ENCODE results near the gene RAB11FIP3. TPM values are rescaled to one million over a fixed set of nuclear protein-coding genes. Genes with fewer than 3 reads are reported as not detected.

Gene RAB11FIP3
- total and polyA plus RNA-seq, 10 of the 15 experiments (the other 5 are each of a cell fraction or from before 2014, with no cell fraction given): 1.2 to 27.3 (median 7.7) TPM

DNA sequence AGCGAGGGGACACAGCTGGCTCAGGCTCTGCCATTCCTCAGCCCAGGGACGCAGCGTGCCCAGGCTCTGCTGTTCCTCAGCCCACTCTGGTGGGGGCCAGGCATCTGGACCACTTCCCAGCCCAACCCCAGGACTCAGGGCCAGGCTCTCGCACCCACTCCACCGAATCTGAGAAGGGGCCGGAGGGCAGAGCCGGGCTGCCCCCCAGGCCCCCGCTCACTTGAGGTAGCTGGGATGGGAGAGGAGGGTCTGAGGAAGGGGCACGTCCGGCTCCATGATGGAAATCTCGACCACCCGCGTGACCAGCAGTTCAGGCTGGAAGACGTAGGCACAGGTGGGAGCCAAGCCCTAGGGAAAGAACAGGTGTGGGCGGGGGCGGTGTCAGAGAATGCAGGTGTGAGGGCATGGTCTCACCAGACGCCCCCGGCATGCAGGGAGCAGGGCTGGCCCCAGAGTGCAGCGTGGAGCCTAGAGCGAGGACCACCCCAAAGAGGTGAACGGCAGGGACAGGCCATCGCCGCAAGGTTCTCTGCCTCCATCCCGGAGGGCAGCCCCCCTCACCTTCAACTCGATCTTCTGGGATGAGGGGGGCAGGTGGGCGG lies 48.5 kb upstream of the RAB11FIP3 start:
- ATAC-seq (no peak), DNase-seq (ENCODE audit: low read depth, low spot score) (no peak), FAIRE-seq (no peak)
- no peak overlapping the region for H3K27ac ChIP-seq (ENCODE audit: control insufficient read depth, insufficient read depth)
- H3K9me3 ChIP-seq (replicated peaks; ENCODE audit: control insufficient read depth, insufficient read depth, low read length): no peaks in the 10 kb centered on the region
- no TSS peak for BruUV-seq (replicated peaks)
- TF ChIP-seq GATAD2B (conservative IDR thresholded peaks at IDR 0.05; ENCODE audit: low read depth): no peak
- TF ChIP-seq EP300 (IDR thresholded peaks at IDR 0.05; ENCODE audit: borderline replicate concordance in 1 of 2, control insufficient read depth in 1 of 2, low read depth in 2 of 2, low read length in 2 of 2): no peak
- TF ChIP-seq ATF3 (IDR thresholded peaks at IDR 0.05; ENCODE audit: borderline replicate concordance, extremely low read depth, low read depth, low read length): no peak
- no peak for TF ChIP-seq POU2F2 (IDR thresholded peaks at IDR 0.05; ENCODE audit: borderline replicate concordance, low read depth, low read length)
- TF ChIP-seq ZBED1 (IDR thresholded peaks at IDR 0.05; ENCODE audit: borderline replicate concordance): no peak
- no peak for TF ChIP-seq ZZZ3 (IDR thresholded peaks at IDR 0.05; ENCODE audit: control insufficient read depth, insufficient read length, low read depth)
- TF ChIP-seq CHD2 (IDR thresholded peaks at IDR 0.05; ENCODE audit: borderline replicate concordance, low read depth, low read length): no peak
- no peak for TF ChIP-seq TARDBP (IDR thresholded peaks at IDR 0.05; ENCODE audit: borderline replicate concordance)
- TF ChIP-seq TAF1 (IDR thresholded peaks at IDR 0.05; ENCODE audit: borderline replicate concordance, low read depth, low read length): no peak
- TF ChIP-seq NR2C2 (IDR thresholded peaks at IDR 0.05; ENCODE audit: borderline replicate concordance, control insufficient read depth, insufficient read length, low read depth): no peak
- TF ChIP-seq IKZF1 (conservative IDR thresholded peaks at IDR 0.05): no peak
- no peak for TF ChIP-seq TCF12 (IDR thresholded peaks at IDR 0.05; ENCODE audit: low read depth, low read length)
- no peak for TF ChIP-seq CEBPZ (IDR thresholded peaks at IDR 0.05; ENCODE audit: low read depth, low read length)
- no peak for TF ChIP-seq HDAC6 (IDR thresholded peaks at IDR 0.05; ENCODE audit: unreplicated experiment)
- TF ChIP-seq ZNF384 (IDR thresholded peaks at IDR 0.05; ENCODE audit: borderline replicate concordance, low read depth, low read length): no peak
- no peak for TF ChIP-seq WRNIP1 (IDR thresholded peaks at IDR 0.05; ENCODE audit: borderline replicate concordance, low read depth, low read length)
- no peak for TF ChIP-seq PRDM15 (CRISPR knock-in tag; IDR thresholded peaks at IDR 0.05)
- POLR2A ChIA-PET: no interaction called here
- no peaks in the 10 kb centered on the region for H4K20me1 ChIP-seq (ENCODE audit: control insufficient read depth, insufficient read depth)
- 85% methylated on average over 26 of the region's 26 CpGs for WGBS (ENCODE audit: insufficient coverage, insufficient replicate concordance, low lambda C conversion rate, missing lambda C conversion rate)
- RAD21 ChIA-PET (ENCODE audit: unreplicated experiment): no interaction called here
- H3K4me1 ChIP-seq (ENCODE audit: control insufficient read depth, insufficient read depth, low read length): no peaks in the 10 kb centered on the region
- CTCF ChIA-PET: no interaction called here
- no peak overlapping the region for H2AFZ ChIP-seq (ENCODE audit: control insufficient read depth, low read depth, low read length)
- in situ Hi-C loops (cut with MboI) (no loop called here), intact Hi-C loops (cut with micrococcal nuclease; ENCODE audit: unreplicated experiment) (no loop called here)
- H3K9ac ChIP-seq (ENCODE audit: control insufficient read depth, insufficient read depth, low read length): no peak overlapping the region
- SMC1A ChIA-PET (ENCODE audit: uncharacterized antibody, unreplicated experiment): no interaction called here
- H3K36me3 ChIP-seq (ENCODE audit: control insufficient read depth in 2 of 2, insufficient read depth in 2 of 2, low read length in 1 of 2): peaks cover 0 to 7% of the 10 kb centered on the region in 2 experiments; a peak in 3 of 4 replicates
- H3K4me2 ChIP-seq (ENCODE audit: control insufficient read depth, insufficient read depth): no peak overlapping the region
- peaks cover 11% of the 10 kb centered on the region for H3K79me2 ChIP-seq (ENCODE audit: control insufficient read depth, insufficient read depth, low read length)
- no peak overlapping the region for H3K4me3 ChIP-seq
- H3K27me3 ChIP-seq (replicated peaks in 1 of 2; ENCODE audit: control insufficient read depth in 2 of 2, insufficient read depth in 2 of 2, low read length in 1 of 2): no peaks in the 10 kb centered on the region
